ENCODE data around the gene BEGAIN. TPM values are rescaled to one million over a fixed set of nuclear protein-coding genes. Genes with fewer than 3 reads are reported as not detected.

The BEGAIN gene
- 0.15 TPM for polyA plus RNA-seq (2013, experiment 1 of 2; ENCODE audit: insufficient read length)
- 0.37 TPM for polyA plus RNA-seq (2013, experiment 2 of 2; ENCODE audit: insufficient read length)

GRCh38 chr14:100587086-100587762 lies at the start of gene BEGAIN:
TSS of gene BEGAIN (minus strand) at chr14:100587417. CDS start at chr14:100587290, 127 bp downstream.
- no peak for DNase-seq

DNA sequence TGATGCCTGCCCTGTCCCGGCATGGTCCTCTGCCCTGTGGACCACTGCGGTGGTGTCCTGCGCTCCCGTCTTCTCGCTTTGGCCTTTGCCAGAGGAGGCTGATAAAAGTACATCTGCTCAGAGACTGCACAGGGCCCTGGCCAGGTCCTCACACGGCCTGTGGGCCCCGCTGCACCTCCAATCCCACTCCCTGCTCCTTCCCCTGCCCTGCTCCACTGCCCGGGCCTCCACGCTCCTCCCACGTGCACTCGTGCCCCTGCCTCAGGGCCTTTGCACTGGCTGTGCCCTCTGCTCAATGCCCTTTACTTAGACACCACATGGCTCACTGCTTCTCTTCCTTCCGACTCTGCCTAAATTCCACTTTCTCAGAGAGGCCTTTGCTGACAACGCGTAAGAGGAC lies 49.3 kb upstream of the BEGAIN start:
- DNase-seq, result no peak

- DNase-seq, result no peak
Observed at GRCh38 chr14:100634026-100634425, 46.8 kb upstream of the BEGAIN start.

- no peak for DNase-seq
Observed at GRCh38 chr14:100633406-100633805, 46.2 kb upstream of the BEGAIN start.

DNA sequence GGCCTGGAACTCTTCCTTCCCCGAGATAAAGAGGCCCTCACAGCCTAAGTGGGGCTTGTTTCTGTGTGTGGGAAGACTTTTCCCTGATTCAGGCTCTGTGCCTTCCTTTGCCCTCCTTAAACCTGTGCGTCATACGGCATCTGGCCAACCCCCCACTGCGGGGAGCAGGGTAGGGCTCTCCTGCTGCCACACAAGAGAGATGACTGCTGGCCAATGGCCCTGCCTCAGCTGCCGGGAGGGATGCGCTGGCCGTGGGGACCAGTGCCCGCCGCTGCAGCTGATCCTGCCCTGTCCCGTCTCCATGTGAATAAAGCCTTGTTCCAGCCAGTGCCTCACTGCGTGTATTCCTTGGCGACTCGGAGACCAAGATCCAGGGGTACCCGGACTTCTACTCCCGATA lies 42.5 kb upstream of the BEGAIN start:
- DNase-seq, result no peak

GRCh38 chr14:100629098-100629497 lies 41.9 kb upstream of the BEGAIN start:
- DNase-seq, result no peak

DNA sequence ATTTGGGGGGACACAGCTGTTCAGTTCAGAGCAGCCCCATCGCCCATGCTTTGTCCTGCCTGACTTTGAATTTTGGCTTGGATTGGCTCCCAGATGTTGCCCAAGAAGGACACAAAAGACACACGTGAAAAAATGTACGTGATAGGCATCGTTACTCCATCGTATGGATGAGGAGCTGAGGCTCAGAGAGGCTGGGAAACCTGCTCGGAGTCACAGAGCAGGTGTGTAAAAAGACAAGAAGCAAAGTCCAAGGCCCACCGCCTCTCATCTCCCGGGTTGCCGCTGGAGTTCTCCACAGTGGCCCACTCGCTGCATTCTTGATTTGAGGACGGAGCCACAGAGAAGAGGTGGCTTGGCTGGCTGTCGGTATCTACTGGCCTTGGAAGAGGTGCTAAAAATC lies 41.0 kb upstream of the BEGAIN start:
- DNase-seq, result no peak

GRCh38 chr14:100626614-100627013 lies 39.4 kb upstream of the BEGAIN start:
- no peak for DNase-seq

GRCh38 chr14:100623961-100624360 lies 36.7 kb upstream of the BEGAIN start:
- no peak for DNase-seq

GRCh38 chr14:100623557-100623956 lies 36.3 kb upstream of the BEGAIN start:
- no peak for DNase-seq

GRCh38 chr14:100622708-100623485 lies 35.7 kb upstream of the BEGAIN start:
- DNase-seq, result no peak

- DNase-seq, result no peak
Observed at GRCh38 chr14:100622224-100622623, 35.0 kb upstream of the BEGAIN start.

DNA sequence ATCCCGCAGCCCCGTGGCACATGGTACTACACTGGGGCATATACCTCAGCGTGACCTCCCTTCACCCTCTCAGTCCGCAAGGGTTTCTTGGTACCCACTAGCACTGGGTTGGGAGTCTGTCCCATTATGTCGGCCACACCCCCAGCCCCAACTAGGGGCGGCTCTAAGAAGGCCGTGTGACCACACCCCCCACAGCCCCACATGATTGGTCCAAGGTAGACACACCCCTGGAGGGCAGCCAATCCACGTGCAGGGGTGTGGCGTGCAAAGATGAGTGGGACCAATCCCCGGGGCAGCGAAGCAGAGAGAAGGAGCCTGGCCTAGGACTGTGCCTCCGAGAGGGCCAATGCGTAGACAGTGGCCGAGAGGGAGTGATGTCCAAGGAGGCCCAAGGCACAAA lies 34.6 kb upstream of the BEGAIN start:
- DNase-seq, result no peak

DNA sequence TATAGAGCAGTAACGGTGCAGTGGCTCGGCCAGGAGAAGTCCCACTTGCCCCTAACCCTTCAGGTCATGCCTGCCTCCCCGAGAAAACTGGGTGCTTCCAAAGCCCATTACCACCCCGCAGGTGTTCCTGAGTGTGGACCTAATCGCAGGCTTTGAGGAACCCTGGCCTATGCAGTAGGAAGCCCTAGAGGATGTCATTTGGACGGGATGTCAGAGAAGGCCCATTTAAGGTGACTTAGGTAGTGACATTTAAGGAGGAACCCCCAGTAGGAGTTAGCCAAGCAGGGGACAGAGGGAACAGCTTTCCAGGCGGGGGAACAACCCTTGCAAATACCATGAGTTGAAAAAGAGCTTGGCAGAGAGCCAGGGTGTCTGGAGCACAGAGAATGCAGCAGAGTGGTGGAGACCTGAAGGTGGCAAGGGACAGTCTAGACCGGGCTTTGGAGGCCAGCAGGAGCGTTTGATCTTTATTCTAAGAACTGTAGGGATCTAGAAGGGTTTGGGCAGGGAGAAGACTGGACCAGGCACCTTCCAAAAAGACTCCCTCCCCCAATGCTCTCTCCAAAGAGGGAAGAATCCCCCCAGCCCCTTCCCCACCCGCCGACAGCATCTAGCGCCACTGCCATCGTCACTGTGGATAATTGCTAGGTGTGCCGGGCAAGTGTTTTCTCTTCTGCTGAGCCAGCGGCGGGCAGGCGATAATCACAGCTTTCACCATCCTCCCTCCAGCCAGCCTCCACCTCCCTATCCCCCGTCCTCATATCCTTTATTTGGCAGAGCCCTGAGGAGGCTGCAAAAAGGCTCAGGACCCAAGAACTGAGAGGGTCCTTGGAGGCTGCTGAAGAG lies 33.3 kb upstream of the BEGAIN start:
- no peak for DNase-seq

DNA sequence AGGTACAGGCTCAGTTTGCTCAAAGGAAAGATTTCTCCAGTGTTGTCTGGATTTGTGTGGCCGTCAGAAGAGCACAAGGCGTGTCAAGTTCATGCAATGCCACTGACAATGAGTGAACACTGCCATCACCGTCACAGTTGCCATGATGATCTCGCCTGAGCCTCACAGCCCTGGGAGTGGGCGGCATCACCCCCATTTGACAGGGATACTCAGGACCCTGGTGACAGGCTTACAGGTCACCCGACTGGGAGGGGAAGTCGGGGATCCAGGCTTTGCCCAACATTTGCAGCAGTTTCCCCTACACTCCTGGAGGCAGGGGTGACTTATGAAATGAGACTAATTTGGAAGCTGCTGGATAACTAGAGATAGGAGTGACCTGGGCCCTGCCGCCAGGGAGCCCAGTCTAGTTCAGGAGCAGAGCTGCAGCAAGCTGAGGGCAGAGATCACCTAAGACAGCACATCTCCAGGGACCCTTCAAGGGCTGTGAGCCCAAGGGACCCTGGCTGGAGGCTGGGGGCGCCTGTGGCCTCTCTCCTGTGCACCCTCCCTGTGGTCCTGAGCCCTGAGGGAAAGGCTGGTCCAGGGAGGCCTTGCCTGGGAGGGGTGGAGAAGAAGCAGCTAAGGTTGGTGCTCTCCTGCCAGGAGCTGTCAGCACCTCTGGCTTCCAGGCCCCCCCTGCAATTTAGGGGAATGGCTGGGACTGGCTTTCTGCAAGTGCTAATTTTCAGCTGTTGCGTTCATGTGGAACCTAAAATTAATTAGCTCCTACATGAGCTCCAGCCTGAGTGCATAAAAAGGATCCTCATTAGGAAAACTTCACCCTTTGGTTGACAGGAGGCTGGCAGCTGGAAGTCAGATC lies 32.4 kb upstream of the BEGAIN start:
- DNase-seq, result no peak

- no peak for DNase-seq
Observed at GRCh38 chr14:100618763-100619320, 31.6 kb upstream of the BEGAIN start.

DNA sequence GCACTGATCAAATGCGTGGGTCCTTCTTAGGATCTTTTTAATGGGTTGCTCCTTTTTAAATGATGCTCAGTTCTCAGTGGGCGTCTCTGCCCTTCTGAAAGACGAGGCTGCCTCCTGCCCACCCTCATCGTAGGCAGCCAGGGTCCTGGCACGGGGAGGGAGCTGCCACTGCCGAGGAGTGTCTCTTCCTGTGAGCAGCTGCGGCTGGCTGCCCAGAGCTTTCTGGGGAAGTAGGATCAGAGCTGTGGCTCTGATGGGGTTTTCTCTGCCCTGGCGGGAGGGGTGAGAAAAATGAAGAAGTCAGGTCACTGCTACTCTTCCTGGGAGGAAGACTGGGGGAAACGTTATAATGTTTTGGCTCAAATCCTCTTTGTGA lies 31.1 kb upstream of the BEGAIN start:
- no peak for DNase-seq

GRCh38 chr14:100617410-100618317 lies 30.4 kb upstream of the BEGAIN start:
- no peak for DNase-seq

- no peak for DNase-seq
Observed at GRCh38 chr14:100616854-100617409, 29.7 kb upstream of the BEGAIN start.
